ENCODE results near the gene VWA5B1.

DNA sequence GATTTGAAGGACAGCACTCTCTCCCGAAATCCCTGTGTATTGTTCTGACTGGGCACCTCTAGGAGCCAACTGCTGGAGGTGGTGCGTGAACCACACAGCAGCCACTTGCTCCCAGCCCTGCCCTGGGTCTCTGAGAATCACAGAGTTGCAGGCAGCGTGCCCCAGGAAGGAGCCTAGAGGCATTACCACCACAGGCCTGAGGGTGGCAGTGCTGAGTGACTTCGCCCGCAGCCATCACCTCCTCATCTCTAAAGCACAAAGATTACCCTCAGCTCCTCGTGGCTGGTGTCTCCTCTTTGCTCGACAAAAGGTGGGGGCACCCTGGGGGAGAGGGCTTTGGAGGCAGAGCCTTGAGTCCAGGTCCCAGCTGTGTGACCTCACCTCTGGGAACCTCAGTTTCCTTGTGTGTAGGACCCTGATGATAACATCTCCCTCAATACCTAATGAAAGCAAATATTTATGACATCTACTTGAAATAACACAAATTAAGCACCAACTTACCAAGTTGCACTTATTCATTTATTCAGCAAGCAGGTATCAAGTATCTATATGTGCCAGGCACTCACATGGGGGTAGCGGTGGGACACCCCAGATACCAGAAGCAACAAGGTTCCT, 86.3 kb downstream of the VWA5B1 start:
- TF ChIP-seq, protein P1, sequence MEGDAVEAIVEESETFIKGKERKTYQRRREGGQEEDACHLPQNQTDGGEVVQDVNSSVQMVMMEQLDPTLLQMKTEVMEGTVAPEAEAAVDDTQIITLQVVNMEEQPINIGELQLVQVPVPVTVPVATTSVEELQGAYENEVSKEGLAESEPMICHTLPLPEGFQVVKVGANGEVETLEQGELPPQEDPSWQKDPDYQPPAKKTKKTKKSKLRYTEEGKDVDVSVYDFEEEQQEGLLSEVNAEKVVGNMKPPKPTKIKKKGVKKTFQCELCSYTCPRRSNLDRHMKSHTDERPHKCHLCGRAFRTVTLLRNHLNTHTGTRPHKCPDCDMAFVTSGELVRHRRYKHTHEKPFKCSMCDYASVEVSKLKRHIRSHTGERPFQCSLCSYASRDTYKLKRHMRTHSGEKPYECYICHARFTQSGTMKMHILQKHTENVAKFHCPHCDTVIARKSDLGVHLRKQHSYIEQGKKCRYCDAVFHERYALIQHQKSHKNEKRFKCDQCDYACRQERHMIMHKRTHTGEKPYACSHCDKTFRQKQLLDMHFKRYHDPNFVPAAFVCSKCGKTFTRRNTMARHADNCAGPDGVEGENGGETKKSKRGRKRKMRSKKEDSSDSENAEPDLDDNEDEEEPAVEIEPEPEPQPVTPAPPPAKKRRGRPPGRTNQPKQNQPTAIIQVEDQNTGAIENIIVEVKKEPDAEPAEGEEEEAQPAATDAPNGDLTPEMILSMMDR (IDR thresholded peaks at IDR 0.05): peak in 3 of 4 experiments; percentile 61 to 80 (median 66)
- TF ChIP-seq EP300 (IDR thresholded peaks at IDR 0.05) (no peak), POLR2A (IDR thresholded peaks at IDR 0.05) (no peak)

All from gastroesophageal sphincter (tissue), 3 donors.